ENCODE data around the gene TRHDE. TPM values are rescaled to one million over a fixed set of nuclear protein-coding genes. Genes with fewer than 3 reads are reported as not detected.
A peak's percentile ranks its signal among the peaks of the same experiment; 100 is the strongest.

TRHDE gene
- total RNA-seq, 1 experiment from 2014 or later = 16.5 TPM

DNA sequence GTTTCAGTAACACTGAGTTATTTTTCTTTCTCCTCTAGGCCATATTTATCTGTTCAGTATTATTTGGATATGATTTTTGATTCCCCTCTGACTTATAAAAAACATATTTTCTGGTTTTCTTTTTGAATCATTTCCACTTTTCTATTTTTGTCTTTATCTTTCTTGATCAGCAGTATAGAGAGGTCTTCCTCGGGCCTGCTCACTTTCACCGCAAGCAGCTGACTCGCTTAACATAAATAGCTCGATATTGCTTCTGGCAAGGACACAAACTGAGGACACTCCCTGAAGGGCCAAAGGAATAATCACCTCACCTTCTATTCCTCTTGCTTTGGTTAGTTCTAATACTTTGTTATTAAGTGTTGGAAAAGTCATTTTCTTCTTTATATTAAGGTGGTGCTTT, 25.8 kb upstream of the TRHDE start:
- DNase-seq (no peak), ATAC-seq (no peak)
- no peak for TF ChIP-seq EZH2phosphoT487 (IDR thresholded peaks at IDR 0.05; ENCODE audit: borderline replicate concordance, low read length)
- no peak for TF ChIP-seq CTCF (conservative IDR thresholded peaks at IDR 0.05; ENCODE audit: low read depth, low read length)
- no peak for TF ChIP-seq EZH2 (IDR thresholded peaks at IDR 0.05; ENCODE audit: low read length, unreplicated experiment)
- Histone ChIP-seq H3K27me3 (ENCODE audit: low read length) (no peaks in the 10 kb centered on the region), H3K79me2 (ENCODE audit: low read length) (no peaks in the 10 kb centered on the region), H3F3A (ENCODE audit: low read length, unreplicated experiment) (no peaks in the 10 kb centered on the region), H3K9me2 (replicated peaks; ENCODE audit: low read length) (no peaks in the 10 kb centered on the region), H3K4me1 (ENCODE audit: insufficient read depth, low read length) (no peaks in the 10 kb centered on the region), H3K4me2 (ENCODE audit: low read length) (no peak overlapping the region), H3K9ac (ENCODE audit: low read length) (no peak overlapping the region), H2AFZ (ENCODE audit: low read length) (no peak overlapping the region), H3K27ac (ENCODE audit: low read length) (no peak overlapping the region), H3K9me3 (ENCODE audit: low read length) (no peaks in the 10 kb centered on the region), H3K36me3 (ENCODE audit: low read depth, low read length) (peaks cover 3% of the 10 kb centered on the region; the same call in 1 of the 2 replicates), H3K4me3 (ENCODE audit: low read length) (no peak overlapping the region), H4K20me1 (ENCODE audit: low read length) (no peaks in the 10 kb centered on the region)
- intact Hi-C loops (cut with micrococcal nuclease) = no loop called here
- BruUV-seq (replicated peaks) = no TSS peak
- ChIA-PET POLR2A (ENCODE audit: unreplicated experiment) (no interaction called here), CTCF (no interaction called here)

GRCh38 chr12:72250346-72250745, 21.8 kb upstream of the TRHDE start:
- BruUV-seq (replicated peaks) = no TSS peak
- POLR2A ChIA-PET (ENCODE audit: unreplicated experiment) = no interaction called here
- H3K4me2 ChIP-seq (ENCODE audit: low read length) = no peak overlapping the region
- H3K9me3 ChIP-seq (ENCODE audit: low read length) = no peaks in the 10 kb centered on the region
- no peak for DNase-seq
- H3K4me3 ChIP-seq (ENCODE audit: low read length) = no peak overlapping the region
- intact Hi-C loops (cut with micrococcal nuclease) = no loop called here
- CTCF ChIA-PET = no interaction called here
- no peak overlapping the region for H3K9ac ChIP-seq (ENCODE audit: low read length)
- no peaks in the 10 kb centered on the region for H3K4me1 ChIP-seq (ENCODE audit: insufficient read depth, low read length)
- ATAC-seq = no peak
- no peak overlapping the region for H3K27ac ChIP-seq (ENCODE audit: low read length)
- no peak overlapping the region for H2AFZ ChIP-seq (ENCODE audit: low read length)
- no peaks in the 10 kb centered on the region for H3K9me2 ChIP-seq (replicated peaks; ENCODE audit: low read length)
- H4K20me1 ChIP-seq (ENCODE audit: low read length) = no peaks in the 10 kb centered on the region
- peaks cover 24% of the 10 kb centered on the region for H3K36me3 ChIP-seq (ENCODE audit: low read depth, low read length)
- TF ChIP-seq CTCF (conservative IDR thresholded peaks at IDR 0.05; ENCODE audit: low read depth, low read length) (no peak), EZH2 (IDR thresholded peaks at IDR 0.05; ENCODE audit: low read length, unreplicated experiment) (no peak), EZH2phosphoT487 (IDR thresholded peaks at IDR 0.05; ENCODE audit: borderline replicate concordance, low read length) (no peak)
- no peaks in the 10 kb centered on the region for H3F3A ChIP-seq (ENCODE audit: low read length, unreplicated experiment)
- no peaks in the 10 kb centered on the region for H3K79me2 ChIP-seq (ENCODE audit: low read length)
- no peaks in the 10 kb centered on the region for H3K27me3 ChIP-seq (ENCODE audit: low read length)

GRCh38 chr12:72256725-72257124, 15.4 kb upstream of the TRHDE start:
- Histone ChIP-seq H4K20me1 (ENCODE audit: low read length) (no peaks in the 10 kb centered on the region), H3K9ac (ENCODE audit: low read length) (no peak overlapping the region), H3K27ac (ENCODE audit: low read length) (no peak overlapping the region), H3K9me3 (ENCODE audit: low read length) (no peaks in the 10 kb centered on the region), H3F3A (ENCODE audit: low read length, unreplicated experiment) (no peaks in the 10 kb centered on the region), H3K79me2 (ENCODE audit: low read length) (no peaks in the 10 kb centered on the region), H3K27me3 (ENCODE audit: low read length) (no peaks in the 10 kb centered on the region), H3K4me2 (ENCODE audit: low read length) (no peak overlapping the region), H3K4me3 (ENCODE audit: low read length) (no peak overlapping the region), H3K36me3 (ENCODE audit: low read depth, low read length) (peaks cover 49% of the 10 kb centered on the region), H3K4me1 (ENCODE audit: insufficient read depth, low read length) (no peaks in the 10 kb centered on the region), H3K9me2 (replicated peaks; ENCODE audit: low read length) (no peaks in the 10 kb centered on the region), H2AFZ (ENCODE audit: low read length) (no peak overlapping the region)
- POLR2A ChIA-PET (ENCODE audit: unreplicated experiment) = no interaction called here
- BruUV-seq (replicated peaks) = no TSS peak
- DNase-seq (peak; percentile 26), ATAC-seq (peak; percentile 27; the same call in 1 of the 2 replicates)
- CTCF ChIA-PET = no interaction called here
- TF ChIP-seq EZH2phosphoT487 (IDR thresholded peaks at IDR 0.05; ENCODE audit: borderline replicate concordance, low read length) = no peak
- no peak for TF ChIP-seq CTCF (conservative IDR thresholded peaks at IDR 0.05; ENCODE audit: low read depth, low read length)
- no peak for TF ChIP-seq EZH2 (IDR thresholded peaks at IDR 0.05; ENCODE audit: low read length, unreplicated experiment)
- intact Hi-C loops (cut with micrococcal nuclease) = no loop called here
